Measurements from ENCODE around the gene VWA5B1.

GRCh38 chr1:20320704-20321103 is 30.0 kb downstream of the VWA5B1 start:
- TF ChIP-seq, protein P1, sequence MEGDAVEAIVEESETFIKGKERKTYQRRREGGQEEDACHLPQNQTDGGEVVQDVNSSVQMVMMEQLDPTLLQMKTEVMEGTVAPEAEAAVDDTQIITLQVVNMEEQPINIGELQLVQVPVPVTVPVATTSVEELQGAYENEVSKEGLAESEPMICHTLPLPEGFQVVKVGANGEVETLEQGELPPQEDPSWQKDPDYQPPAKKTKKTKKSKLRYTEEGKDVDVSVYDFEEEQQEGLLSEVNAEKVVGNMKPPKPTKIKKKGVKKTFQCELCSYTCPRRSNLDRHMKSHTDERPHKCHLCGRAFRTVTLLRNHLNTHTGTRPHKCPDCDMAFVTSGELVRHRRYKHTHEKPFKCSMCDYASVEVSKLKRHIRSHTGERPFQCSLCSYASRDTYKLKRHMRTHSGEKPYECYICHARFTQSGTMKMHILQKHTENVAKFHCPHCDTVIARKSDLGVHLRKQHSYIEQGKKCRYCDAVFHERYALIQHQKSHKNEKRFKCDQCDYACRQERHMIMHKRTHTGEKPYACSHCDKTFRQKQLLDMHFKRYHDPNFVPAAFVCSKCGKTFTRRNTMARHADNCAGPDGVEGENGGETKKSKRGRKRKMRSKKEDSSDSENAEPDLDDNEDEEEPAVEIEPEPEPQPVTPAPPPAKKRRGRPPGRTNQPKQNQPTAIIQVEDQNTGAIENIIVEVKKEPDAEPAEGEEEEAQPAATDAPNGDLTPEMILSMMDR (conservative IDR thresholded peaks at IDR 0.05) = no peak
- TF ChIP-seq ZFX (IDR thresholded peaks at IDR 0.05) = no peak
